ENCODE data around the gene P2RX5.
A peak's percentile ranks its signal among the peaks of the same experiment; 100 is the strongest.

Gene P2RX5

DNA sequence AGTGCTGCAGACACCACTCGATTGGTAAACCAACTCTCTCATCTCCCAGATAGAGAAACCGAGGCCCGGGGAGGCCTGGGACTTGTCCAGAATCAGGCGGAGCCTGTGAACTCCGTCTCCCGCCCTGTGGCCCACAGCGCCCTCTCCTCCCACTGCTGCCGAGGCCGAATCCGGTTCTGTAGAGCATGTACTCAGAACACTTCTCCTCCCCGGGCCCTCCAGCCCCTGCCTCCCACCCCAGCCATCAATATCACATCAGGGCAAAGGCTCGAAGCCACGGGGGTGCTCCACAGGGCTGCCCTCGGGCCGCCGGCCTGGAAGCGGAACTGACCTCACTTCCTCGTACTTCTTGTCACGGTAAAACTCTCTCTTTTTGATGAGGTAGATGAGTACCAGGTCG is 14.4 kb downstream of the P2RX5 start:
- no peak for DNase-seq (ENCODE audit: low spot score)

- DNase-seq (ENCODE audit: low spot score) = no peak
Measured at GRCh38 chr17:3681057-3681456, 14.9 kb downstream of the P2RX5 start.

DNA sequence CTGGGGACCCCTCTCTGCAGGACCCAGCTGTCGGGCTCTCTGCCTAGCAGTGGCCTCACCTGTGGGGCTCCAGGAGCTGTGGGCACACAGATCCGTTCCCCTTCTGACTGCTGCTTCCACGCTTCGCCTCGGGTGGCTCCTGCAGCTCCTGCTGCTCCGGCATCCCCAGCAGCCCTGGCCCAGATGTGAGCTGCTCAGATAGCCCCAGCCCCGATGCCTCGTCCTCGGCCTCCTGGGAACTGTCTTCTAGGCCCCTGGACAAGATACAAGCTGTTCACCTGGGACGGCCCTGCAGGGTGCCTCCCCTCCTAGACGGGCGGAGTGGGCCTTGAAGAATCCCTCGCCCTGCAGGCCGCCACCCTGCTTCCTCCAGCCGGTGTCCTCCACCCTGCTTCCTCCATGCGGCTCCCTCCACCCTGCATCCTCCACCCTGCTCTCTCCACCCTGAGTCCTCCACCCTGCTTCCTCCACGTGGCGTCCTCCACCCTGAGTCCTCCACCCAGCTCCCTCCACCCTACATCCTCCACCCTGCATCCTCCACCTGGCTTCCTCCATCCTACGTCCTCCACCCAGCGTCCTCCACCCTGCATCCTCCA is 16.3 kb downstream of the P2RX5 start:
- DNase-seq (ENCODE audit: low spot score) = no peak

DNA sequence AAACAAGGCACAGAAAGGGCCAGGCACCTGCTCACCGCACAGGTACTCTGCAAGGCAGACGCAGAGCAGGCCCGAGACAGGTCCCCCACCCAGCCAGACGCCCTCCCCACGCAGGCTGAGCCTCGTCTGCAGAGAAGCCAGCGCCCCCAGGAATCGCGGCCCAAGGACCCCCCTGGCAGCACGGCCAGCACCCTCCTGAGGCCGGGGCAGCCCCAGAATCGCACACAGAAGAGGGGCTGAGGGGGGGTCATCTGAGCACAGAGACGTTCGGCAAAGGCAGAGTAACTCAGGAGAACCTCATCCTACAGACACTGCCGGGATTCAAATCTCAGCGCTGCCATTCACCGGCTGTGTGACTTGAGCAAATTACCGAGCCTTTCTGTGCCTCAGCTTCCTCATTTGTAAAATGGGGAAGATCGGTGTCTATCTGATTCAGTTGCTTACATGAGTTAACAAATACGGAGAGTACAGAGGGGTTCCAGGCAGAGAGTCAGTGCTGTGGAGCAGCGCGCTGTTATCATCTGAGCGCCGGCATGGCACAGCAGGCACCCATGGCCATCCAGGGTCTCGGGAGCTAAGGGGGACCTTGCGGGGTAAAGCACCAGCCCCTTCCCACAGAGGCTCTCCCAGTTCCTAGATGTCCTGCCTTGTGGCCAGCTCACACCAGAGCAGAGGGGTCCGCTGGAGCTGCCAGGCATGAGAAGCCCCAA is 17.0 kb downstream of the P2RX5 start:
- no peak for DNase-seq (ENCODE audit: low spot score)

GRCh38 chr17:3678095-3678820 is 17.7 kb downstream of the P2RX5 start:
- no peak for DNase-seq (ENCODE audit: low spot score)

- no peak for DNase-seq (ENCODE audit: low spot score)
Measured at GRCh38 chr17:3675886-3676285, 20.1 kb downstream of the P2RX5 start.

DNA sequence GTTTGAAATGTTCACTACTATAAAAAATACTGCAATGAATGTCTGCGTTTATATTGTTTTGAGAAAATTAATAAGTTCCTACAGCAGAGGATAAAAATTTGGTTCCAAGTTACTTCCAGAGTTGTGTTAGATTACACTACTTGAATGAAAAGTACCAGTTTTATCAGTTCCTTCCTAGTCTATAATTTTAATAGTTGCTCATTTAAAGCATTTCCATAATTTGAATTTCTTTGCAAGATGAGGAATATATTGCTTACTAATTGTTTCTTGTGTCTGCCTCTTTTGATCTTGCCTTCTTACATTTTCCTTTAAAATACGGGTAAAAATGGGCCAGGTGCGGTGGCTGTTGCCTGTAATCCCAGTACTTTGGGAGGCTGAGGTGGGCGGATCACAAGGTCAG is 23.4 kb downstream of the P2RX5 start:
- no peak for DNase-seq (ENCODE audit: low spot score)

DNA sequence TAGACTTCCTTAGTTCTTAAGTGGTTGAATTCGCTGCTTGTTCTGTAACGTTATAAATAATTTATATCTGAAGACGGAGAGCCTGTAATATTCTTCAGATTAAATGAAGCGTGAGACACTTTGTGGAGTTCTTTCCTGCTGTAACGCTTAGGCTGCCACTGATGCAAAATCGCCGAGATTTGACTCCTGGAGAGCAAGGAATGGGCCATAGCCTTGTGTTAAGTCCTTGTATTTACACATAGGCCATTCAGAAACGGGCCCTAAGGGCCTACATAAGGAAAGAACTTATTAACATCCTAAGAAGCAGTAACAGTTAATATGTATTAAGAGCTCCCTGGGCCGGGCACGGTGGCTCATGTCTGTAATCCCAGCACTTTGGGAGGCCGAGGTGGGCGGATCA is 26.4 kb downstream of the P2RX5 start:
- no peak for DNase-seq (ENCODE audit: low spot score)

DNA sequence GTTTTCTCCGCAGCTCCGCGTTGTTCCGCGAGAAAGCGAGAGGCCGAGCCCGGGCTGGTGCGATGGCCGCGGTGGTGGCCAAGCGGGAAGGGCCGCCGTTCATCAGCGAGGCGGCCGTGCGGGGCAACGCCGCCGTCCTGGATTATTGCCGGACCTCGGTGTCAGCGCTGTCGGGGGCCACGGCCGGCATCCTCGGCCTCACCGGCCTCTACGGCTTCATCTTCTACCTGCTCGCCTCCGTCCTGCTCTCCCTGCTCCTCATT is 26.9 kb downstream of the P2RX5 start:
- DNase-seq (ENCODE audit: low spot score) = no peak

DNA sequence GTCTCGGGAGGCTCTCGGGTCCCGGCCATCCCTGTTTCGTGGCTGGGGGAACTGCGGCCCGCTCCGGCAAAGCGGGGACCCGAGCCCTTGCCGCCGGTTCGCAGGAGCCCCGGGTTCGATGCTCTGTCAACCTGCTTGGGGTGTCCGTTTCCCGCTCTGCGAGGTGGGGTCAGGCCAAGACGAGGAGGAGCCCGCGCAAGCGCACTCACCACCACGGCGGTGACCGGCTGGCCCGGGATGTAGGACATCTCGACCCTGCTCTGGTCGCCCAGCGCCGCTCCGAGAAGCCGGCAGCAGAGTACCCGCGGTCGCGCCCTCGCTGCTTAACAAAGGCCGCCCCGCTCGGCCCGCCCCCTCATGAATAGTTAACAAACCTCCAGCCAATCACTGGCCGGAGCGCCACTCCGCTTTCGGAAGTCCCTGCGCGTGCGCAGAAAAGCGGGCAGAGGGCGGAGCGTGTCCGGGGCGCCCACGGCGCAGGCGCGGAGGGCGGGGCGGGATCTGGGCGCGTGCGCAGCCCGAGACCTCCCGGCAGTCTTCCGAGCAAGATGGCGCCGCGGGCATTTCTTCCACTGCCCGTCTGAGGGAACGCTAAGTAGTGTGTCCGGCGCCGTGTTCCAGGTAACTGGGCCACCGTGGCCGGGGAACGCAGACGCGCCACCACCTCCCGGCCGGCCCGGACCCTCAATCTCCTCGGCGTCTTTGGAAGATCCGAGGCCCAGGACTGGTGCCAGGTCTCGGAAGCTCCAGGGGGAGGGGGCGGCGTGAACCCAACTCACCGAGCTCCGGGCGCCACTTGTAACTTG is 27.5 kb downstream of the P2RX5 start, which contains the start of the genes EMC6 and TAX1BP3:
EMC6 (plus strand) TSS at position 534 of the 806 bp plus-strand sequence. CDS start 335 bp downstream, outside the sequence.
TAX1BP3 (minus strand) TSS at position 300 of the 806 bp plus-strand sequence; CDS start at position 248, 52 bp downstream.
- DNase-seq (ENCODE audit: low spot score) = peak; percentile 93

DNA sequence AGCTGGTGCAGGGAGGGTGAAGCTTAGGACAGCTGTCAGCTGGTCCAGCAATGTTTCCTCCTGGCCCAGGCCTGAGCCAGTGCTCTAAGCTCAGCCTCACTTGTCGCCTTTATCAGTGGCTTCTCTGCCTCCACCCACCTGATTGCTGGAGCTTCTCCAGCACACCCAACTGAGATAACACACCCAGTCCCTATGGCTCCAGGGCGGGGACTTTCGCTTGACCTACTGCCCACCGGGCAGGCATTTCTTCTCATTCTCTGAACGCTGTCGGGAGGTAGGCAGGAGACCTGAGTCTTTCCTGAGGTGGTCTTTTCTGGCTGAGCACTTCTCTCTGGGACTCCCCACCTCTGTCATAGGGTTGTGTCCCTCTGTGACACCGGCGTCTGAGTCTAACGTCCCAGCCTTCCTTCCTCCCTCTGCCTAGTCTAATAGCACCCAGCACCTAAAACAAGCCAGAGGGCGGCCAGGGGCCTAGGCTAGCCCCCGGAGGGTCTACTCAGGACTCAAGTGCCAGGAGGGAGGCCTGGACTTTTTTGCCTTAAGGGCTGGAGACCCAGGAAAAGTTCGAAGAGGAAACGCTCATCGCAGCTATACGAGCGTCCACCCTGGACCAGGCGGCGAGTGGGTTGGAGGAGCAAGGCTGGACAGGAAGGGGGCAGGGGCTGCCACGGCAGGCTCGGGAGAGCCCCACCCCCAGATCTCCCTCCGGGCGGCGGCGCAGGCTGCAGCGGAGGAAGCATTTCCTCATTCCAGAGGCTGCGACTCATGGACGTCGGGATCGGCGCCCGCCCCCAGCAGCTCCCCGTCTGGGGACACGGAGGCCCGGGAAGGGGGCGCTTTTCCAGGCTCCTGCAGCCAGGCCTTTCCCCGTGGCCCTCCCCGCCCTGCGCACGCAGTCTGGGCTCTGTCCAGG is 28.3 kb downstream of the P2RX5 start:
- no peak for DNase-seq (ENCODE audit: low spot score)

- no peak for DNase-seq (ENCODE audit: low spot score)
Measured at GRCh38 chr17:3666516-3666915, 29.4 kb downstream of the P2RX5 start.

GRCh38 chr17:3665834-3666233 is 30.1 kb downstream of the P2RX5 start:
- DNase-seq (ENCODE audit: low spot score) = no peak

- DNase-seq (ENCODE audit: low spot score) = no peak
Measured at GRCh38 chr17:3663102-3664011, 32.6 kb downstream of the P2RX5 start.

DNA sequence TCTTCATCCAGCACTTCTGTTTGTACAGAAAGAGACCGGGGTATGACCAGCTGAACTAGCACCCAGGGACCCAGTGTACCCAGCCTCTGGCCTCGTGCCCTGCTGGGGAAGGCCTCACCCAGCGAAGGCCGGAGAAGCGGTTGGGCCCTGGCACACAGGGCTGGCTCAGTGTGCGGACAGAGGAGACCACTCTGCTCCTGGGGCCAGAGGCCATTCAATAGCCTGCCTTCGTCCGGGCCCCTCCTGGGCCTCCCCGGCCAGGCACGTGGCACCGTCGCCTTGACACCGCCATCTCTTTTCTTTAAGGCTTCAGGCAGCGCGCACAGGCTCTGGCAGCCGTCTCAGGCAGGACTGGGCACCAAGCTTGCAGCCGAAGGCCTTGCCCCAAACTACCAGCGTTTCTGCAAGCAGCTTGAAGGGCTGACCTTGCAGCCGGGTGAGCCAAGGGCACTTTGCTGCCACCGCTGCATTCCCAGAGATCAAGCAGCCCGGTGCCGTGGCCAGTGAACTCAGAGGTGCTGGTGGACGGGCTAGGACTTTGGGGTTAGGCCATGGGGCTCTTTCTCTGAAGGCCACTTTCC is 35.6 kb downstream of the P2RX5 start:
- no peak for DNase-seq (ENCODE audit: low spot score)

DNA sequence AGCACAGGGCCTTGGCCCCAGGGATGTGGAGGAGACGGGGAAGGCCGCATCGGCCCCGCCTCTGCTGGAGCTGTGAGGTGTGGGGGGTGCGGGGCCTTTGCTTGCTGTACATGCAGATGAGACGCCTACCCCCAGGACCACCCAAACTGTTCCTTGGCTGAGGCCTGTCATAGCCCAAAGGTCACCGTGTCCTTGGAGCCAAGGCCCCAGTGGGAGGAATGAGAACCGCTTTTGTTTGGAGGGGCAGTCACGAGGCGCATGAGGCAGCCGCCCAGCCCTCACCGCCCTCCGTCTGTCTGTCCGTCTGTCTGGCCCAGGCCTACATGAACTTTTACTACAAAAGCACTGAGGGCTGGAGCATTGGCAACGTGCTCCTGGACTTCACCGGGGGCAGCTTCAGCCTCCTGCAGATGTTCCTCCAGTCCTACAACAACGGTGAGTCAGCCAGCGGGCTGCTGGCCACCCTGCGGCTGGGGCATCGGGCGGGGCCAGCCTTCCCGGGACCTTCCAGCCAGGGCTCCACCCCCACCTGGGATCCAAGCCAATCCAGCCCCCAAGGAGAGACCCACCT is 36.3 kb downstream of the P2RX5 start:
- DNase-seq (ENCODE audit: low spot score) = no peak

GRCh38 chr17:3658784-3659449 is 37.0 kb downstream of the P2RX5 start:
- no peak for DNase-seq (ENCODE audit: low spot score)

- no peak for DNase-seq (ENCODE audit: low spot score)
Measured at GRCh38 chr17:3657874-3658783, 37.8 kb downstream of the P2RX5 start.
